Posterior cingulate gyrus (tissue), 11 donors: ENCODE measurements around the gene EIF2S2.

Source experiments
- DNase-seq, 10 donors: peaks; one replicate each; pipeline versions ENCODE4 v3.0.0 to v3.0.0-alpha.2; 2020 to 2021; ENCODE audit warnings: mixed read lengths in 3 of 10
- intact Hi-C: fragments of 100-400 bp; cut with DNase I; formaldehyde crosslinking; loops from one replicate; pipeline ENCODE4 v1.15.1; 2023

Gene EIF2S2

GRCh38 chr20:34091637-34092200 is 20.3 kb downstream of the EIF2S2 start:
- no peak for DNase-seq
- intact Hi-C loops = no loop called here

DNA sequence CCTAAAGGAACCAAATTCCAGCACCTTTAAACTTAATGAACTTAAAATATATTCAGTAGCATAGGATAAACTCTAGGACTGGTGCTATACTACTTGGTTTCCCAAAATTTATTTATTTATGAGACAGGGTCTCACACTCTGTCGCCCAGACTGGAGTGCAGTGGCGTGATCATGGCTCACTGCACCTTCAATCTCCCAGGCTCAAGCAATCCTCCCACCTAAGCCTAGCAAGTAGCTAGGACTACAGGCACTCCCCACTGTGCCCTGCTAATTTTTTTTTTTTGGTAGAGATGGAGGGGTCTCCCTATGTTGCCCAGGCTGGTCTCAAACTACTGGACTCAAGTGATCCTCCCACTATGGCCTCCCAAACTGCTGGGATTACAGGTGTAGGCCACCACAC is 21.4 kb downstream of the EIF2S2 start:
- no peak for DNase-seq
- intact Hi-C loops = no loop called here

- DNase-seq = peak in 1 of 10 donors; percentile 74
- intact Hi-C loops = no loop called here
Observed at GRCh38 chr20:34089655-34090345, 22.2 kb downstream of the EIF2S2 start.

GRCh38 chr20:34089175-34089479 is 22.9 kb downstream of the EIF2S2 start:
- DNase-seq = peak in 1 of 10 donors; percentile 51
- intact Hi-C loops = no loop called here

GRCh38 chr20:34088305-34089174 is 23.5 kb downstream of the EIF2S2 start:
- intact Hi-C loops = no loop called here
- DNase-seq = peak in 1 of 10 donors; percentile 75

DNA sequence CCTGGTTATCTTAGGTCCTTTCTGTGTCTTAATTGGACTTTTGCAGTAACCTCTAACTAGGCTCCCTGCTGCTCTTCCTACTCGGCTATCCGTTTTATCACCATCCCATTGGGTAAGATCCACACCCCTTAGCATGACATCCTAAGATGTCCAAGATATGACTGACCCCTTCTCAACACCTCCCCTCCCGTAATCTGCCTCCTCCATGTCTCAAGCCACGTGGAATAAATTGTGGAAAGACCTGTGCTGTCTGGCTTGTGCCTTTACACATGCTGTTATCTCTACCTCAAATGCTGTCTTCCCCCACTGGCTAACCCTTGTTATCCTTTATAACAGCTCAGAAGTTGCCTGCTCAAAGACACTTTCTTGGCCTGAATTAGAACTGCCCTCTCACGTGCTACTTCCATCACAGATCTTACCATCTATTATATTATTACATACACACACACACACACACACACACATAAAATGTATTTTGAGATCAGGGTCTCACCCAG is 26.5 kb downstream of the EIF2S2 start:
- intact Hi-C loops = no loop called here
- no peak for DNase-seq

- DNase-seq = no peak
- intact Hi-C loops = no loop called here
Observed at GRCh38 chr20:34084227-34084923, 27.7 kb downstream of the EIF2S2 start.

DNA sequence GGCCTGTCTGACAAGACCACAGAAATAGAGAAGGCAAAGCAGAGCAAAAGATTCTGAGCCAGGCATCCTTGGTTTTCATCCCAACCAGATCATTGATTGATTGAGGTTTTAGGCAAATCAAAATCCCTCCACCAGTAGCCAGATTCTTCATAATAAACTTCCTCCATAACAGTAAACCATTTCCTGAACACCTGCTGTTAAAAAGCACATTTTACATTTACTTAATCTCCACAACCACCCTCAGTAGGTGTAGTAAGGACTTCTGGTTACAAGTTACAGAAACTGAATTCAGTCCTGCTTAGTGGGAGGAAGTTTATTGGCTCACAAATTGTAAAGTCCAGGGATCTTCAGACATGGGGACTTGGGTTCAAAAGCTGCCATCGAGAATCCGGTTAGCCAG is 28.3 kb downstream of the EIF2S2 start:
- intact Hi-C loops = no loop called here
- DNase-seq = no peak

DNA sequence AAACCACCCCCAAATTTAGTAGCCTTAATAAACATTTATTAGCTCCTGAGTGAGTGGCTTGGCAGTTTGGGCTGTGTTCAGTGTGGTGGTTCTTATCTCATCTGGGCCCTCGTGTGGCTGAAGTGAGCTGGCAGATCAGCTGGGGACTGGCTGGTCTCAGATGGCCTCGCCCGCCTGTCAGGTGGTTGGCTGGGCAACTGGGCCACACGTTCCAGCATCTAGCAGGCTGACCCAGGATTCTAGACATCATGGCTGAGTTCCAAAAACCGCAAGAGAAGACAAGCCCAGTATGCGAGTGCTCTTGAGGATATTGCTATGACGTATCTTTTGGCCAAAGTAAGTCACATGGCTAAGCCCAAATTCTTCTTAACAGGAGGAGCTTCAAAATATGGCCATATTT is 28.9 kb downstream of the EIF2S2 start:
- intact Hi-C loops = no loop called here

DNA sequence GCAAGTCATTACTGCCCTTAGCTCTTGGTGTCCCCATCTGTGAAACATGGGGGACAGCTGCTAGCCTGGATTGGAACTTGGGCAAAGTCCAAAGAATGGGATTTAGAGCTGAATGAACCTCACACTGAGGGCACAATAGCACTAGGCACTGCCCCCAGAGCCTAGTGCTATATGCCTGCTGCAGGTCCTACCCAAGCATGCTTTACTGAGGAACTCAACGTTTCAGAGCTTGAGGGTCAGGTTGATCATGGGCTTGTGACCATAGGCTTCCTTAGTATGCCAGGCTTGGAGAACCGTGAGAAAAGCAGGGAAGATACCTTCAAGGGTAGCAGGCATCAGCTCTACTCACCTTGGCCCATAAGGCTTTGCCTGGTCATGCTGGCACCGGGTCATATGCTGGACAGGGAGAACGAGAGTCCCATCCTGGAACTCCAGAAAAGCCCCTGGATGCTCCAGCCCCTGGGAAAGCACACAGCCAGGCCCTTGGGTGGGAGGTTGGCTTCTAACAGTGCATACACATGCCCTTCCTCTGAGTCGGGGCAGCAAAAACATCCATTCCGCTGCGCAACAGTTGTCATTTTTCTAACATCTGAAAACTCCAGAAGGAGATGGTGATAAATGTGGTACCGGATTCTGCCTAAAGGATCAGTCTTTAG is 29.7 kb downstream of the EIF2S2 start:
- intact Hi-C loops = no loop called here

More for the DNA sequence above, 28.9 kb downstream of the EIF2S2 start:
- DNase-seq = peak in 2 of 10 donors; percentile 23 to 83

GRCh38 chr20:34079818-34080217 is 32.2 kb downstream of the EIF2S2 start:
- no peak for DNase-seq
- intact Hi-C loops = no loop called here

More for the DNA sequence above, 29.7 kb downstream of the EIF2S2 start:
- DNase-seq = no peak

DNA sequence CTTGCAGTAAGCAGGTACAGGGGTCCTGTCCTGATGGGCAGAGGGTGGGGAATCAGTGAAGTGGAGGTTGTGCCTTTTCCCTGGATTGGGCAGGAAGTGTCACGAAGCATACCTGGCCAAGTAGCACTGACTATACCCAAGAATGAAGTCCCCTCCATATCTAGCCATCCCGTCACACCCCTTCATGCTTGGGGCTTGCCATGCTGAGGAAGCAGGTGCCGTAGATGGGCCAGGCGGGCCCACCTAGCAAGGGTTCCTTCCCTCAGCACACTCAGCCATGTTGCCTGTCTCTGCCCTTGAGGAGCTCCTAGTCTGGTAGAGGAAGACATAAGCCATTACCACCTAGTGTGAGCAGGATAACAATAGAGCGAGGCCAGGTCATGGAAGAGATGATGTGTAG is 33.5 kb downstream of the EIF2S2 start:
- DNase-seq = no peak
- intact Hi-C loops = no loop called here

GRCh38 chr20:34076952-34077351 is 35.1 kb downstream of the EIF2S2 start:
- DNase-seq = no peak
- intact Hi-C loops = no loop called here

DNA sequence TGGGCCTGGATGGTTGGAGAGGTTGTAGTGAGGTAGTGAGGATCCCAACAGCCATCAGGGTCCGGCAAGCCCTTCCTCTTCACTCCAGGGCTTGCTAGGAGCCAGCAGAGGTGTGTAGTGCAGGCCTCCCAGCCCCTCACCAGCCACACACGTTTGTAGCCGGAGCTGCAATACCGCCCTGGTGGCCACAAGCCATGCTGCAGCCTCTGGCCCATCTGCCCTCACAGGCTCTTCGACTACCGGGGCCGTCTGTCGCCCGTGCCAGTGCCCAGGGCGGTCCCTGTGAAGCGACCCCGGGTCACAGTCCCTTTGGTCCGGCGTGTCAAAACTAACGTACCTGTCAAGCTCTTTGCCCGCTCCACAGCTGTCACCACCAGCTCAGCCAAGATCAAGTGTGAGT is 36.4 kb downstream of the EIF2S2 start:
- intact Hi-C loops = no loop called here
- peak in 1 of 10 donors; percentile 72 for DNase-seq

- no peak for DNase-seq
- intact Hi-C loops = no loop called here
Observed at GRCh38 chr20:34074101-34074760, 37.8 kb downstream of the EIF2S2 start.

DNA sequence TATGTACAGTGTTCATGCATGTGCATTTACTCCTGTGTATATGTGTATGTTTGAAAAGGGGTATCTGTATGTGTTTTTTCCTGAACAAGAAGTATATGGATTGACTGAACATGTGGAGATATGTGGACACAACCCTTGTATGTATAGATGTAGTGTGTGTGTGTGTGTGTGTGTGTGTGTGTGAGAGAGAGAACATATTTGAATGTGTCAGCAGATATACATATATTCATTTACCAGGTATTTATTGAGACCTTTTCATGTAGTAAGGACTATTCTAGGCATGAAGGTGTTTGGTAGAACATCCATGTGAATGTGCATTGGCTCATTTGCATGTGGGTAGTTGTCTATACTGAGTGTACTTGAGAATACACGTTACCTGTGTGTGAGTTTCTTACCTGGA is 39.3 kb downstream of the EIF2S2 start:
- no peak for DNase-seq
- intact Hi-C loops = no loop called here

GRCh38 chr20:34072076-34072475 is 40.0 kb downstream of the EIF2S2 start:
- intact Hi-C loops = no loop called here
- peak in 2 of 10 donors; percentile 41 to 89 for DNase-seq

- no peak for DNase-seq
- intact Hi-C loops = loop anchor here (1.0 kb wide), 3 partner anchors 77 to 208 kb away; no protein-coding TSS in a partner anchor
Observed at GRCh38 chr20:34070859-34071258, 41.2 kb downstream of the EIF2S2 start.

GRCh38 chr20:34070079-34070439 is 42.0 kb downstream of the EIF2S2 start:
- no peak for DNase-seq
- intact Hi-C loops = loop anchor here (1.0 kb wide), 3 partner anchors 76 to 207 kb away; no protein-coding TSS in a partner anchor
